LHCN-M2 (cell line): ENCODE measurements around the gene ALDH3A1. TPM values are rescaled to one million over a fixed set of nuclear protein-coding genes. Genes with fewer than 3 reads are reported as not detected.

Experiments
- DNase-seq: peaks from one replicate; pipeline ENCODE4 v3.0.0-alpha.2; 2012; ENCODE audit warnings: low read depth
- total RNA-seq: library from RNA; depleted of rRNA; stranded (reverse); fragments of >200 nt; gene quantifications from 2 replicates; pipeline ENCODE4 v1.2.3, GENCODE V29; 2014; rRNA removed

The ALDH3A1 gene
- total RNA-seq, 1 experiment from 2014 or later, result not detected

DNA sequence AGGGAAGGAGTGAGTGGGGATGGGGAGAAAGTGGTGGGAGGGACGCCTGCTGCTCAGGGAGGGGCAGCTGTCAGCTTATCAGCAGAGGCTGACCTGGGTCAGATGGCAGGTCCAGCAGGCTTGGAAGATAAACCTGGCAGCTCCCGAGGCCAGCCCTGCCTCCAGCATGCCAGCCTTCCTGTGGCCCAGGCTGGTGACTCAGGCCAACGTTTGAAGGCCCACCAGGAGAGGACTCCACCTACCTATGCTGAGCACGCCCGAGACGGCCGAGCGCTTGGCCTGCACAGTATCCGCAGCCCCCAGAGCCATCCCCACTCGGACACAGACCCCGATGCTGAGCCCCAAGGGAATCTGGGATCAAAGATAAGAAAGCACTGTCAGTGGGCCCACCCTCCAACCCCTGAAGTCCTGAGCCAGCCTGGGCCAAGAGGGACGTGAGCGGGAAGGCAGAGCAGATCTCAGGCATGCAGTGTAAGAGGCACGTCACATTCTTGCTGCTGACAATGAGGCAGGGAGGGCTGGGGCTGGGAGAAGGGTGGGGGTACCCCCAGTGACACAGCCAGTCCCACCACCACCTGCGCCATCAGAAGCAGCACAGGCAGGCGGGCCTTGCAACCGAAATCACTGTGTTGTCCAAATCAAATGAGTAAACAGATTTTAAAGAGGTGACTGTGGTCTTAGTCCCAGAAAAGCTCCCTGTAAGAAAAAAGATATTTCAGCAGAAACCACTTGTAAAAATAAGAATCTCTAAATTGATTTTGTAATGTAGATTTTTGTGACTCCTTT lies 44.1 kb downstream of the ALDH3A1 start:
- DNase-seq, result no peak

DNA sequence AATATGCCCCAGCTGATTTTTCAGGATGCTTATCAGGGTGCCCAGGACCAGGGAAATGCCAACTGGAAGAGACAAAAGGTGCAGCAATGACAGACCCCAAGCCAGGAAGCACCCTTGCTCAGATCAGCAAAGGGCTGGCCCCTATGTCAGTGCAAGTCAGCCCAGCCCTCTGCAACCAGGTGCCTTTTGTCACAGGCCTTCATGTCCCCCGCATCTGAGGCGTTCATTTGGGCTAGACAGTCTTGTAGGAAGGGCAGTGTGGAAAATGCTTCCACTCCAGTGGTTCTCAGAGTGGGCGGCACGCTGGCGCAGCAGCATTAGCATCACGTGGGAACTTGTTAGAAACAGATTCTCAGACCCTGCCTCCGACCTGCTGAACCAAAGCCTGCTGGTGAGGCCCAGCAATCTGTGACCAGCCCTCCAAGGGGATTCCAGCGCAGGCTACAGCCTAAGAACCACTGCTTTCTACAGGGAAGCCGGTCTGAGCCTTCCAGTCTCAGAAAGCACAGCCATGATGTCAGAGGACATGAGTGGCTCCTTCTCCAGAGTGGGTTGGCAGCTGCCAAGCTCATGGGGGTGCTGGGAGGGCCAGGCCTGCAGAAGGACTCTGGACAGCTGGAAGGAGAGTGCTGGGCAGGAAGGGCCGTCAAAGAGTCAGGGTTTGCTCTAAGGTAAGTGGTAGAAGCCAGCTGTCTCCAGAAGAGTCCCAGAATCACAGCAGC lies 44.8 kb downstream of the ALDH3A1 start:
- DNase-seq, result peak; percentile 41

DNA sequence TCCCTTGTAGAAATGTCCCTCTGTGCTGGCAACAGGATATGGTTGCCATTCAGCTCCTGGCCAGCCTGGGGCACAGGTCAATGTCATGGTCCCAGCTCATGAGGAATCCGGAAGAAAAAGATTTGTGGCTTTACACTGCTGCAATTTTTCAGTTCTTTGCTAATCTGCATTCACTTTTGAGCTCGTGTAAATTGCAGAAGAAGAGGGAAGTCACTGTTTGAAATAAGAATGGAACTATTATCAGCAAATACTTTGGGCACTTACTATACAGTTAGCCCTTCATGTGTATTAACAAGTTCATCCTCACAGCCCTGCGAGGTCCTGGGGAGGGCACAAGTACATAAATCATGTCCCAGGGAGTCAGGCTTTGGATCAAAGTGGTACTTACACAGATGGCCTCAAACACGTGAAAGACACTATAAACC lies 45.9 kb downstream of the ALDH3A1 start:
- DNase-seq, result no peak

Other genes starting within 250 kb of the ALDH3A1 start
- 0.17 TPM in 1 of 2 replicates, not detected in the other for gene SLC47A1, start 214.4 kb downstream of the ALDH3A1 start, total RNA-seq
- gene ALDH3A2, start 99.5 kb downstream of the ALDH3A1 start, total RNA-seq, result 51.0 and 61.2 TPM in 2 replicates
- not detected in 2 replicates for gene SLC47A2, start 31.7 kb downstream of the ALDH3A1 start, total RNA-seq
- 12.4 TPM in 2 replicates for gene ULK2, start 119.6 kb upstream of the ALDH3A1 start, total RNA-seq
- 20.6 and 22.6 TPM in 2 replicates for gene AKAP10, start 229.5 kb upstream of the ALDH3A1 start, total RNA-seq